HG03520 (cell line): Measurements from ENCODE around the gene NUP54.

Experiments
- ATAC-seq: cut with Tn5 transposase; IDR thresholded peaks from one replicate; pipeline ENCODE4 v1.9.1; 2021; ENCODE audit warnings: mild to moderate bottlenecking, moderate library complexity; ENCODE audit not compliant: unreplicated experiment

The NUP54 gene

DNA sequence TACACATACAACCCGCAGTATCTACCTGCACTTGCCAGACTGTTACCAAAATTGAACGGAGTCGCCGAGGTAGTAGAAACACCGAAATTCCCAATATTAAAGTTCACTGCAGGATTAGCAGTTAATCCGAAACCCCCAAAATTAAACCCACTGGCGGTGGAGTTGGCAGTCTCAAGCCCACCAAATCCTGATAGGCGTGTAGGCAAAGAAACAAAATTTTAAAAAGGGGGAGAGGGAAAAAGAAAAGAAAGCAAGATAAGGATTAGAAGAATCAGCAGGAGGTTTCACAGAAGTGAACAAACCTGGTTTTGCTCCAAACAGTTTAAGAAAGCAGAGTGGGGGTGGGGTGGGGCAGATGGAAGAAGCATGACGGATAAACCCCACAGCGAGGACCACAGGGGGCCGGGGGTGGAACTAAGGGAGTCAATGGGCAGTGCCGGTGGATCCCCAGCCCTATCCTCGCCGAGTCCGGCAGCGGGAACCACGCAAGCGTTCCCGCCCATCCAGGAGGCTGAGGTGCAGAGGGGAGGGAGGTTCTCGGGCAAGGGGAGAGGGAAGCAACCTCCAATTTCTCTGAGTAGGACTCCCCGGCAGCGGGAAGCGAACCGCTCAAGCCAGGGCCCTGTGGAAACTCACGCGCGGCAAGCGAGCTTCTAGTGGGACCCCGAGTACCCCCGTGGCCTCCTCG is 599 bp downstream of the NUP54 start:
- ATAC-seq, result peak; percentile 29

DNA sequence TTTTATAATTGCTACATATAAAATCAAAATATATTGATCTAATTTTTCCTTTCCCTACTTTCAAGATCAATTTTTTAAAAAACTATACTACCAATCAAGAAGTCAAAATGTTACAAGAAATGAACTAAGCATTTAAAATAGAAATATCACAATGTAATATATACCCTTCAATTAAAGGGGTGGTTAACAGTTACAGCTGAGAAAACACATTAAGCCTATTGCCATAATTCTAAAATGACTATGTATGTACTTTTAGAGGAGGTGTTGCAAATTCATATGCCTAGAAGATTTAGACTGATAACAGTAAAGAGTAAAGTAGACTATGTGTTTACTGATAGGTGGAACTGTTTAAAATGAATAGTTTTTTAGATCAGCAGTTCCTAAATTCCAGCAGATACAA is 3.7 kb downstream of the NUP54 start:
- no peak for ATAC-seq

DNA sequence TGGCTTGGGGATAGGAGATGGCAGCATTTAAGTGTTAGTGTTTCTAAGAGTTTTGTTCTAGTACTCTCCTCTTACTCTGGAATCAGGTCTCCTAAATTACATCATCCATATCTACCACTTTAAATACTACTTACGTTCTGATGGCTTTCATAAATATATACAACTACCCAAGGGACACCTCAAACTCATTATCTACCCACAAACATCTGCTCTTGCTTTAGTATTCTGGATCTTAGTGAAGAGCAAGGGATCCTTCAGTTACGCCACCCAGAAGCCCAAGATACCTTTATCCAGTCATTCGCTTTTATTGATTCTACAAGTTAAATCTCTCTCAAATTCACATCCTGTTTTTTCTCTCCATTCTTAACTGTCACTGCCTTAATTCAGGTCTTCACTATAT is 7.0 kb downstream of the NUP54 start:
- no peak for ATAC-seq

DNA sequence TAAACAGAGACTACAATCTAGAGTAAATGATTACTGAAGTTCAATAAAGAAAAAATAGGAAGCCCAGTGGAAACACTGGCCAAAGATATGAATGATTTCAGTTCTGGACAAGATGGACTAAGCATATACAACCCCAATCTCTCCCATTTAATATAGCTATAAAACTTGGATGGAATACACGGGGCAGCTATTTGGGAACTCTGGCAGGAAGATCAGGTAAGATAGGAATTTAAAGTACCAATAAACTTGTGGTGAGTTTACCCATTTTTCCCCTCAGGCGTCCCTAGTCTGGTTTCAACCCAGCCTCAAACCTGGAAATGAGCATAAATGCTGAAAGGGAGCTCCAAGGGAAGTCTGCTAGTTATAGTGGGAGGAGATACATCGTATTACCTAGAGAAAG is 20.4 kb downstream of the NUP54 start:
- no peak for ATAC-seq

DNA sequence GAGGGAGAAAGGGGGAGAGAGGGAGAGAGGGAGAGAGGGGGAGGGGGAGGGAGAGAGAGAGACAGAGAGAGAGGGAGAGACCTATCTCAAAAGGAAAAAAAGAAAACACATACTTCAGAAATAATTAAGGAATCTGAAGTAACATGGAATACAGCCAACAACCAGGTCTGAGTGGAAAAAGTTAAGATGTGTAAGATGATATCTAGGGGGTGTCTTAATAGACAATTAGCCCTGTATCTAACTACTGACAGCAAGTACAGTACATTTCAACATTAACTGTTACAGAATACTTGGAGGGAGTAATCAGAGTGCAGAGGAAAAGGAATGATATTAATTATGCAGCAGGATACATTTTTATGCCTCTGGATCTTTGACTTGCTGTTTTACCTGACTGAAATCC is 22.4 kb downstream of the NUP54 start:
- no peak for ATAC-seq

DNA sequence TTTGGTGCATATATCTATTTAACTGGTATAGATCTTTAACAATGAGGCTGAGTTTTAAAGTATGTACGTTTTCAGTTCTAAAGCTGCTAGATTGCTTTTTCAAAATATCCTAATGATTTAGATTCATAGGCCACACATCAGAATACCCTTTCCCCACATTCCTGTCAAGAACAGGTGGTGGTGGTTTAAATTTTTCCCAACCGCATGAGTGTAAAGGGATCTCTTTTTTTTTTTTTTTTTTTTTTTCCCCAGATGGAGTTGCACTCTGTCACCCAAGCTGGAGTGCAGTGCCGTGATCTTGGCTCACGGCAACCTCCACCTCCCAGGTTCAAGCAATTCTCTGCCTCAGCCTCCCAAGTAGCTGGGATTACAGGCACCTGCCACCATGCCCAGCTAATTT is 28.0 kb downstream of the NUP54 start:
- no peak for ATAC-seq

DNA sequence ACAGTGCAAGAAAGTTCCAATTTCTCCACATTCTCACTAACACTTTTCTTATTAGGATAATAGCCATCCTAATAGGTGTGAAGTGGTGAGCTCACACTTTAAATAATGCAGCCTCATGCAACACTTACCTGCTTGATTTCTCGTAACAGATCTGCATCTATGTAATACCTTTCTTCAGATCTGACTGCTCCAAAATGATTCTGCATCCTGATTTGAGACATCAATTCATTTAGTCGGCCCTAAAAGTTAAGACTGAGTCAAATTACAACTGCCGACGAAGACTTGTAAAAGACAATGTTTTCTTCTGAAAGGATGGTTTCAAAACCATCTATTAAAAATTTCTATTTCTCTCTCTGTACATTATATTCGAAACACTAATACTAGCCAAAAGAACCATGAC is 30.7 kb downstream of the NUP54 start:
- no peak for ATAC-seq

DNA sequence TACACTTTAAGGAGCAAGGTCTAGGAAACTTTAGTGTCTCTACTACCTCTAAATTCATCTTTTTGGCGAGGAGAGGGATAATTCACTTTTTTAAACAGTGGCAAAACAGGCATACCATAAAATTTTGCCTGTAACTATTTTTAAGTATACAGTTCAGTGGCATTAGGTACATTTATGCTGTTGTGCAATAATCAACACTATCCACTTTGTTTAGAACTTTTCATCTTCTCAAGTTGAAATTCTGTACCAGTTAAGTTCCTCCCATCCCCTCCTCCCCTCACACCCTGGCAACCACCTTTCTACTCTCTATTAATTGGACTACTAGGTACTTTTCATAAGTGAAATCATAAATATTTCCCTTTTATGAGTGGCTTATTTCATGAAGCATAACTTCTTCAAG is 31.4 kb downstream of the NUP54 start:
- ATAC-seq, result no peak

DNA sequence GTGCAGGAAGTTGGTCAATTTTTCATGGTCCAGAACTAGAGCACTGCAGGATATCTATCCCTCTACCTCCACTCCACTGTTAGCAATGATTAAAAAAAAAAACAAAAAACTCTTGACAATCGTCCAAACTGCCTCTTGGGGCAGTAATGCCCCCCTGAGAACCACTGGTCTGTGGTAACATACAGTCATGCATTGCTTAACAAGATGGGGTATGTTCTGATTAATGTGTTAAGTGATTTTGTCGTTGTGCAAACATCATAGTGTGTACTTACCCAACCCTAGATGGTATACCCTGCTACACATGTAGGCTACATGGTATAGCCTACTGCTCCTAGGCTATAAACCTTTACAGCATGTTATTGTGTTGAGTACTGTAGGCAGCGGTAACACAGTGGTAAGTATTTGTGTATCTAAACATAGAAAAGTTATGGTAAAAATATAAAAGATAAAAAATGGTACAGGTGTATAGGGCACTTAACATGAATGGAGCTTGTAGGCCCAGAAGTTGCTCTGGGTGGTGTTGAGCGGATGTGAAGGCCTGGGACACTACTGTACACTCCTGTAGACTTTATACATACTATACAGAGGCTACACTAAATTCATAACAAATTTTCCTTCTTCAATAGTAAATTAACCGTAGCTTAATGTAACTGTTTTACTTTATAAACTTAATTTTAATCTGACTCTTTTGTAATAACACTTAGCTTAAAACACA is 39.6 kb downstream of the NUP54 start:
- ATAC-seq, result no peak

DNA sequence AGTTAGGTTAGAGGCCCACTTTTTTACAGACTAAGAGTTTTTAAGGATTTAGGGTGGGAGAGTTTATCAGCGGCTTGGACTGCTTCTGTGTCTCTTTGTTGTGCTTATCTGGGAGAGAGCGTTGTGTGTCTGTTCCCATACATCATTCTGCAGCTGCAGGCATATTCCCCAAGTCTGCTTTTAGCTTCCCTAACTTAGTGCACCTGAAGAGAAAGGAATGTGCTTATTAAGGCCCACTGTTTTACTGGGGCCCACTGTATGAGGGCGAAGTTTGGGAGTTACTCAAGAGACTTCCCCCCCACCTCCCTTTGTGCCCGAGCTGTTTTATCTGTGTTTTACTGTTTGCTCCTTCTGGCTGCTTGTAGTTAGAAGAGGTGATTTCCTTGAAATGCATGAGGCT is 41.8 kb downstream of the NUP54 start:
- ATAC-seq, result no peak

DNA sequence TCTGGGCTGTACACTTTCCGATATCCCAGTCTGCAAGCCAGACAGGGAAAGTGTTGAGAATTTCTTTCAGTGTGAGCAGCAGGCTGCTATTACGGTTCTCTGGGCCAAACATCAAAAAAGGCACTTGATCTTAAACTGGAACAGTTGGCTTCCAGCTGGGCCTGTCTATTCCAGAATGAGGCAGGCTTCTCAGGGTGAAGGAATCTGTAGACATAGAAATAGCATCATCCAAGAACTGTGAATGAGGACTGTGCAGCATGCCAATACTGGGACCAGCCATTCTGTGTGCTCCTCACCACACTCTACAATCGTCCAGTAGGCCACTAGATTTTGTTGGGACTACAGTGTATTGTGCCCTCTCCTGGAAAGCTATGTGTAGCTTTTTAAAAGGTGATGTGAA is 42.5 kb downstream of the NUP54 start:
- no peak for ATAC-seq

DNA sequence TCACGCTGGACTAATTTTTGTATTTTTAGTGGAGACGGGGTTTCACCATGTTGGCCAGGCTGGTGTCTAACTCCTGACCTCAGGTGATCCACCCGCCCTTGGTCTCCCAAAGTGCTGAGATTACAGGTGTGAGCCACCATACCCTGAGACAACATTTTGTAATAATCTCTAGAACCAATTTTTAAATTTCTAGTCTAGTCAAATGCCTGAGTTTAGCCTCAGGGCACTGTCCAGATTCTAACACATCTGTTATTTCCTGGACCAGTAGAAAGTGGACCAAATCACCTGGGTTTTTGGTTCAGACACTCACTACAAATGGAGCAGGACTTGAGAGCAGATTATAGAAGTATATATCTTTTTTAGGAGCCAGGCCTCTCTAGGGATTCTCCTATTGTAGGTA is 52.1 kb downstream of the NUP54 start:
- no peak for ATAC-seq

DNA sequence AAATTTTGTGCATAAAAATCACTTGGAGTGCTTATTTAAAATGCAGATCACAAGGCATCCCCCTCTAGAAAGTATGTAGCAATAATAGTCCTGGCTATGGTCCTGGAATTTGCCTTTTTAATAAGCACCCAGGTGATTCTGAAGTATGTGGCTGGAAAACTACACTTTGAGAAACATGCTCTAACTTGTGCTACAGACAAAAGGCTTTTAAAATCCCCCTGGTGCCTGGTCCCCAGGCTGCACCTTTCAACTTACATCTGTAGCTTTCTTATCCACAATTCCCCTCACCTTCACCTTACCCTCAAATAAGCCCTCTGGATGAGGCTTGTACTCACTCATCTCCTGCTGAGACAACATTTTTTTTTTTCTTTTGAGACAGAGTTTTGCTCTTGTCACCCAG is 52.6 kb downstream of the NUP54 start:
- no peak for ATAC-seq

DNA sequence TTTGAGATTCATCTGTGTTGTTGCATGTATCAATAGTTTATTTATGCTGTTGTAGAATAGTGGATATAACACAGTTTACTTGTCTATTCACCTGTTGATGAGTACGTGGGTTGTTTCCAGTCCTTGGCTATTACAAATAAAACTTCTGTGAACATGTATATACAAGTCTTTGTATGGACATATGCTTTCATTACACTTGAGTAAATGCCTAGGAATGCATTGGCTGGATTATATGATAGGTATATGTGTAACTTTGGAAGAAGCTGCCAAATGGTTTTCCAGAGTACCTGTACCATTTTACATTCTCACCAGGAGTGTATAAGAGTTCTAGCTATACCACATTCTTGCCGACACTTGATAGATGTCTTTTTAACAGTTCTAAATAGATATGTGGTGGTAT is 57.1 kb downstream of the NUP54 start:
- ATAC-seq, result no peak

DNA sequence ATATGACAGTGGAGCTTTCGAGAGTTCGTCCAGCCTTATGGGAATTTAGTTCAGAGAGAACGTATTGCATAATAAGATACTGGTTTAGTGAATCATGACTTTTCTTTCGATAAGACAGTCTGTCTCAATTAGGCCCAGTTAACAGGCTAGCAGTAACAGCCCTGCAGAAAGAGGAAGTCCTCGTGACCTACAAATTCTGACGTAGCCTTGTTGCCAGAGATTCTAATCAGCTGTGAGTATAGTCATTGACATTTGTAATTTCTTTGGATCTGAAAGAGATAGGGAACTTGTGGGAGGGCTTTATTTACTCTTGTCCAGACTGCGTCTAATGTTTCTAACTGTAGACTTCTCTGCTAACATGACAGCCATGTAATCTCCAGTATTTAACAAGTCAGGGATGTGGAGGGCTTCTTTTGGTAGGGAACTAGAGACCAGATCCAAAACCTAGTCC is 57.9 kb downstream of the NUP54 start:
- no peak for ATAC-seq

DNA sequence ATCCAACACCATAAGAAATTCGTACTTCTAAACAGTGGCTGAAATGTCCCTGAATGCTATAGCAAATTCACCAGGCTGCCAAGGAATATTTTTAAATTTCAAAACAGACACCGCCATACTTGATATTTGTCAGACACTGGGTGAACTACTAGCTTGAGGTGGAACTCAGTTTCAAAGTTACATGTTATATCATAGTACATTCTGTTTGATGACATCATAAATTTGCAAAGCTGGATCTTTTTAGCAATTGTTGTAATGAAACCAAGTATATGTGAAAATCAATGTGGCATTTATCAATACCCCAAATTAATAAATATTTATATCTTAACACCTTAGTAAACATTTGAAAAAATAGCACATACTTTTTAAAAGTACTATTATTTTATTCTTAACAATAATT is 59.5 kb downstream of the NUP54 start:
- ATAC-seq, result no peak

DNA sequence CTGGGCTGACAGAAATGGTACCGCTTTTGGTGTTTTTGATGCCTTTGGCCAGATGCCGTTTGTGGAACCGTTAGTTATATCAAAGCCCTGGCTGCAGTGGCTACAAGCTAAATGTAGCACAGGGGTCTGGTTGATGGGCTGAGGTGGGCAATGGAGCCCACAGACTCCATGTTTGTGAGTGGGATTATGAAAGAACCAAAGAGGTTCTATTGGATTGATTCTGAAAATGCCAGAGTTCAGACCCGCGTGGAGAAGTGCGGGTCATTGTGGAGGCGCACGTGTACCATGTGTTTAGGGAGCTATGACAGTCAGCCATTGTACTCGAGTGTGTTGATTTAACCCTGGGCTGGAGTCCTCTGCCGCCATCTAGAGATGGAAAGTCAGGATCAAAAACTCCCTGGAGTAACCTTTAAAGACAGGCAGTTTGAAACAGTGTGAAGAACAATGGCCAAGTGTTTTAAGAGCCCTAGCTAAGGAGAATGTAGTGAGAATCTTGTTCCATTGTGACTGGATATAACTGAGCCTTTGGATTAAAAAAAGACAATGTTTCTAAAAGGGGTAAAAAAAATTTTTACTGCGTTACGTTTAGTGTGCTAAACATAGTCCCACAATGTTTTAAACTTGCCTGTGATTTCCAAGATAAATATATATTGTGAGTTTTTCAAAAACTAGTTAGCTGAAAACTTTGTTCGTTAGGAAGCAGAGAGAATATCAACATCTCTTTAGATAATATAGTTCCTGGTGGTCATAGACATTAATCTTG is 61.0 kb downstream of the NUP54 start:
- ATAC-seq, result no peak

DNA sequence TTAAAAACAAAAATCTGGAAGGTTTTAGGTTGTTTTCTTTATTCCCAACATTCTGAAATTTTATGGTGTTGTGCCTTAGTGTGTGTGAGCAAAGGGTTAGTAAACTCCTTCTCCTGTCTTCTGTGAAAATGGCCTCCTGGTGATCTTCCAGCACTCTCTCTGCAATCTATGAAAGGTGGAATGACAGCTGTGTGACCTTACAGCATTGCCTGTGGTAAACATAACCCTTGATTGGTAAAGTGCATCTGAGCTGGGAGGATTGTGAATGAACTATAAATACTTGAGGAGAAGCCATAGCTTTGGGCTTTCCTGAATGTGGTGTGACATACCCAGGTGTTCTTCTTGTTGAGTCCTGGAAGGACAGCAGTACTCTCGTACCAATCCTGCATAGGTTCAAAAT is 63.7 kb downstream of the NUP54 start:
- no peak for ATAC-seq

DNA sequence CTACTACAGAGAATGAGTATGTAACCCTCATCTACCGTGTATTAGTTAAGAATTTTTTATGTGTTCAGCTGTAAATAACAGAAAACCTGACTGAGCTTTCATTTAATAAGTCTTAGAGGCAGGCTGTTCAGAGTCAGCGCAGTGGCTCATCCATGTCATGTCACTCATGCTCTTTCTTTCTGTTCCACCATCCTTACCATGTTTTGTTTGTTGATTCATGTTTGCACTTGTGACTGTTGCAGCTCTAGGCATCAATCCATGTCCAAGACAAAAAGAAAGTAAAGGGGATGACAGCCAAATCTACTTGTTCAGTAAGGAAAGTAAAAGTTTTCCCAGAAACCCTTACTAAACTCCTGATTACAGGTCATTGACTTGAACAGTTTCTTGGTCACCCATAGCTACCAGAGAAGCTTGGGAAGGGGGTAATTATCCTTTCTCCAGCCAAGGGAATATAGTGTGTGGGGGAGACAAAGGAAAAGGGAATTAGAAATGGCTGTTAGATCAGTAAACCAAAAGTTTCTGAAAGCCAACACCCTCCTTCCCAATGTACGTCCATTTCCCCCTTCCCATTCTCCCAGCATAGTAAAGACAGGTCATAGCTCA is 64.7 kb downstream of the NUP54 start:
- ATAC-seq, result no peak

DNA sequence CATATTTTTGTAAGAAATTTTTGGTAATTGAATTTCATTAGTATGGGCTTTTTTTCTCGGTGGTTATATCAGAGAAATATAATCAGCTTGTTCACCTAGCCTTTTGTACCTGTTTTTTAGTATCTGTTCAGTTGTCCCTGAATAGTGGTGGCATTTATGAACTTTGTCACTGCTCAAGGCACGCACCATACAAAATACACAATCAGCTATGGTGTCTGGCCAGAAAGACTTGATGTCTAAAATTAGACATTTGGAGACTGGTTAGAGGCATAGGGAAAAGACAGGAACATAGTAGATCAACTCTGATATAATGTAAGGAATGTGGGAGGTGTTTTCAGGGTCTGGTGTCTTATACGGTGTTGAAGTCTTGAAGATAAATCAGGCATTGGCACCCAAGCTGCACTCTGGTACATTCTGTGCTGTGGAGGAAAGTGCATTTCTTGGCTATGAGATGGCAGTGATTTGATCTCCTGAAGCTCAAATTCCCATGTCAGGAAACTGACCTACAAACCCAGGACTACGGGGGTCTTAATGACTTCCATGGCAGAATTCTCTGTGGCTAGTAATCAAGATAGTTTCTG is 70.1 kb downstream of the NUP54 start:
- ATAC-seq, result no peak

DNA sequence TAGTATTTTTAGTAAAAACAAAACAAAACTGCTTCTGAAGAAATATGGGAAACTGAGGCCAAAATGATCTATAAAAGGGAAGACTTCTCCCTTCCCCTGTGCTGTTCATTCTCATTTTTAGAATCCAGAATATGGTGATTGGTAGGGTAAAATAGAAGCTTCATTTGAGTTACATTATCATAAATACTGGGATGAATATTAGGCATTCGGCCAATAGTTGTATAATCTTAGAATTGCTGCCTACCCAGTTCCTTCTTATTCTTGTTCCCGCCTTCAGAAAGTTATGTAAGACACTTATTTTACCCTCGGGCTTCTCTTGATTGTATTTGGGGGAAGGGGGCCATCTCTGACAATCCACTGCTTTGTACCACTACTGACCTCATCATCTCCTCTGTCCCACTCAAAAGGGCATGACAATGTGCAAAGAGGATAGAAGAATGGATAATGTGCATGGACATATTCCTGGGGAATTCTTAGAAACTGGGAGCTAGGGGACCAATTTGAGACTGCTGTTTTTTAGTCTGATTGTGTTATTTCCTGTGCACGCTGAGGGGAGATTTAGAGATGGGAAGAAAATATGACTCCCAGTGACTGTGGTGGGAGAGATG is 73.1 kb downstream of the NUP54 start:
- no peak for ATAC-seq
